Activated CD8-positive, alpha-beta memory T cell treated with anti-CD3 and anti-CD28 coated beads, Interleukin-2, amount 50 U/mL, for 24 hours (primary cell): ENCODE measurements around the gene JDP2.
"Not testable (repeated sequence)": the region's sequence is repeated elsewhere in the genome, so short reads cannot be mapped to it uniquely, and the experiment has no call there.

Experiments used
- DNase-seq: peaks from one replicate; pipeline ENCODE4 v3.0.0-alpha.2; 2020; ENCODE audit errors: extremely low read depth

JDP2 gene

DNA sequence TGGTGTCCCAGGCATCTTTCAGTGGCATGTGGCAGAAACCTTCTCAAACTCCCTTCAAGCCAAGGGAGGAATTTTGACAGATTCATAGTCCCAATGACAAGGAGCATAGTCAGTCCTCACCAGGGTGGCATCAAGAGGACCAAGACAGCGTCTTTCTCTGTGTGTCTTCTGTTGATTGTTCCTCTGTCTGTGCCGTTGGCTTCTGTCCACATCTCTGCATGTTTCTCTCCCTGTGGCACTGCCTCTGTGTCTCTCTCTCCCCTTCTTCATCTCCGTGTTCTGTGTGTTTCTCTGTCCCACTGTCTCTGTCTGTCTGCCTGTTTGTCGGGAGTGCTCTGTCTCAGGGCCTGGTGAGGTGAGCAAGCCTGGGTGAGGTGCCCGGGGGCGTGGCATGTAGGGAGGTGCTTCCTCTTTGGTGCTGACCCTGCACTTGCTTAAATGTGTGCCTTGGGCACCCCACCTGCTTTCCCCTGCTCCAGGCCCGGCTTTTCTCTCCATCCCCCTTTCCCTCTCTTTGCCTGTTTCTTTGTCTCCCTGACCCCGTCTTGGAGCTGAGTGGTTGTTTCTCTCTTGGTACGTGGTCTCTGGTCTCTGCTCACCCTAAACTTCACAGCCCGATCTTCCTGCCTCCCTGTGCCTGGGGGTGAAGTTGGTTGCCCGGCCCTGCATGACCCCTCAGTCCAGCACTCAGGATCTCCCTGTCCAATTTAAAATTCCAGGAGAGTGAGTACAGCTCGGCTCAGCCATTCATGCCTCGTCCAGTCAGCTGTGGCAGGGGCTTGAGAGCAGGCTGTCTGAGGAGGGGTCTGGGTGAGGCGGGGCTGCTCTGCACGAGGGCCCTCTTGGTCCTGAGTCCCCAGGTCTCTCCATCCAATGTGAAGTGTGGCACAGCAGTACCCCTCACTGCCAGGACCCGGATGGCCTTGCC lies 28.5 kb downstream of the JDP2 start:
- DNase-seq = no peak

DNA sequence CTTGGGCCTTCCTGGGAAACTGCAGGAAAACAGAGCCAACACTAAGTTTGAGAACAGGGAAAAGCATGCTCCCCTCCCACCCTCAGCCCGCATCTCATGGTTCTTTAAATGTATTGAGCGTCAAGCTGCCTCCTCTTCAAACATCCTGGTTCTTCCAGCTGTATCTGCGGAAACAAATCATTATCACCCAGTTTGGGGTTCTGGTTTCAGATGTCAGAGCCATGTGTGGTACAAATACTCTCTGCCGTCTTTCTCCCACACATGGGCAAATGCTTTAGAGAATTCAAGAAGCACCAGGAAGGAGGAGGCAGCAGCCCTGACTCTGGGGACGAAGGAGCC lies 29.1 kb downstream of the JDP2 start:
- no peak for DNase-seq

DNA sequence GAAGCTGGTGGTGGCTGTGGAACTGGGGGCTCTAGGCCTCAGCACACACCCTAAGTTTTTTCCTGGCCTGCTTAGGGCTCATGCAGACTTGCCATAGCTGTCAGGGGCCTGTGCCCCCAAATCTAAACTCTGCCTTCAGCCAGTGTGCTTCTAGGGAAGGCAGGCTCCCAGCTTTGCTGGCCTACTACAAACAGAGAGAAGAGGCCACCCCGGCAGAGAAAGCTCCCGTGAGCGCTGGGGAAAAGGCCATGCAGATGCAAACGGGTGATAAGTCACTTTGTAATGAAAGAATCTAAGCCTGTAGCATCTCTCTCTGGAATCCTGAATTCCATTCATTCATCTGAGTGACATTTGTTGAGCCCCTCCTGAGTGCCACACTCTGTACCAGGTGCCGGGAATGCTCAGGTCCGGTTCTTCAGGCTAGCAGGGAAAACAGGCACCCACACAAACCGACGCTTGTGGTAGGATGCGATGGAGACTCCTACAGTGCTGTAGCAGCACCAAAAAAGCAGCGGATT lies 29.9 kb downstream of the JDP2 start:
- no peak for DNase-seq

DNA sequence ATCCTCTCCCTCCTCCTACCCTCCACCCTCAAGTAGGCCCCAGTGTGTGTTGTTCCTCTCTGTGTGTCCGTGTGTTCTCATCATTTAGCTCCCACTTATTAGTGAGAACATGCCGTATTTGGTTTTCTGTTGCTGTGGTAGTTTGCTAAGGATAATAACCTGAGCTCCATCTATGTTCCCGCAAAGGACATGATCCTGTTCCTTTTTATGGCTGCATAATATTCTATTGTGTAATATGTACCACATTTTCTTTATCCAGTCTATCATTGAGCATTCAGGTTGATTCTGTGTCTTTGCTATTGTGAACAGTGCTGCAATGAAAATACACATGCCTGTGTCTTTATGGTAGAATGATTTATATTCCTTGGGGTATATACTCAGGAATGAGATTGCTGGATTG lies 30.5 kb downstream of the JDP2 start:
- no peak for DNase-seq

DNA sequence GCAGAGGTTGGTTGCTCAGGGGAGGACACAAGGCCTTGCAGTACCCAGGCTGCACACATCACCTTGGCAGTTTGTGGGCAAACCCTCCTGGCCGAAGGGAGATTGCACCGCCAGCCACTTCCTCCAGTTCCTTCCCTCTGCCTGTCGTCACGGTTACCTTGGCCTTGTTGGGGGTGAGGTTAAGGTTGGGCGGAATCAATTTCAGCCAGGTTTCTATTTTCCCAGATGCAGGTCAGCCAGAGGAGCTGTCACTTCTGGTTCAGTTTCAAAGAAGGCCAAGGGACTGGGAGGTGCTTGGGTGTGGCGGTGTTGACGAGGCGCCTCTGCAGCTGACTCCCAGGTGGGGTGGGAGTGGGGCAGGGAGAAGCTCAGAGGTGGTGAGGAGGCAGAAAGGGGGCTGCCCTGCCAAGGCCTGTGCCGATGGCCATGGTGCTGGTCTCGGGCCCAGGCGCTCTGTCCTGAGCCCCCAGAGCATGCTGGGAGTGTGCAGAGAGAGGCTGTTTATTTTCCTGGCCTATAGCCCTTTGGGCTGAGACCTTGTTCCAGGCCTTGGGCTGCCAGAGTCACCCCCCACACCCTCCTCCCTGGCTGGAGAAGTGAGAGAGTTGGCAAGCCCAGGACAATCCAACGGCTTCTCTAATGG lies 31.4 kb downstream of the JDP2 start:
- DNase-seq = no peak

DNA sequence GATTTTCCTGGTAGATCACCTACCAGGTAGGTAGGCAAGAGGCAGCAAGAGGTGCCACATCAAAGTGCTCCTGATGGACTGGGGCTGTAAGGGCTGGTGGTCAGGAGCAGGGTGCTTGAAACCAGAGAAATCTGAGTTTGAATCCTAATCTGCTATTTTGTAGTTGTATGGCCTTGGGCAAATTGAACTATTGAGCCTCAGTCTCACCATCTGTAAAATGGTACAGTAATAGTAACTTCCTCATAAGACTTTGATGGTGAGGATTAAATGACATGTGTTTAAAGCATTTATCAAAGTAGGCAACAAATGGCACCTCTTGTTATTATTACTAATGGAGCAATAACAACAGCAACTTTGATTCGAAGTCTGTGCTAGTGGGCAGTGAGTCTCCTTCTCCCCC lies 32.0 kb downstream of the JDP2 start:
- DNase-seq = no peak

DNA sequence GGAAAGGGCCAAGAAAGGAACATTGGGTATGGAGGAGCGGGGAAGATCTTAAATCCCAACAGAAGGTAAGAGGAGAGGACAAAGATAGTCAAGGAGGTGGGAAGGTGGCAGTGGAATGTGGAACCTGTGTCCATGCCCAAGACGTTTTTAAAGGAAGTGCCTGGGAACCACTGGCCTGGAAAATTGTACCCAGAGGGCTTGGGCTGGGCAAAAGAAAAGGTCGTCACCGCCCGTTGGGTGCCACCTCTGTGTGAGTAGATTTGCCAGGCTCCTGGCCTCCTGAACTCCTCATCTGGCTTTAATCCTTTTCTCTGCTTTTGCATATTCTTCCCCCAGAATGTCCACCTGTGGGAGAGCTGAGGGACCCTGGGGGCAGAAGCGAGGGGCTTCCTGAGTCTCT lies 32.6 kb downstream of the JDP2 start:
- no peak for DNase-seq

DNA sequence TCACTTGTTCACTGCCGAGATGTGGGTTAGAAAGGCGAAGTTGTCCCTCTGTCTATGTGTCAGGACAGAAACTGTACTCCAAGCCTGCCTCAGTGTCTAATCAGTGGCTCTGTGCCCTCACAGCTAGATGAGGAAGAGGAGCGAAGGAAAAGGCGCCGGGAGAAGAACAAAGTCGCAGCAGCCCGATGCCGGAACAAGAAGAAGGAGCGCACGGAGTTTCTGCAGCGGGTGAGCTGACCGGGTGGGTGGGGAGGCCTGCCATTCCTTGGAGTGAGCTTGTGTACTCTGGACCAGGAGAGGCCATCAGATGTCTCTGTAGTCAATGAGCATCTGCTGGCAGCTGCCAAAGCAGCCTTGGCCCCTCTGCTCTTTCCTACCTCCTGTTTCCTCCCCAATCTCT lies 33.5 kb downstream of the JDP2 start:
- no peak for DNase-seq

DNA sequence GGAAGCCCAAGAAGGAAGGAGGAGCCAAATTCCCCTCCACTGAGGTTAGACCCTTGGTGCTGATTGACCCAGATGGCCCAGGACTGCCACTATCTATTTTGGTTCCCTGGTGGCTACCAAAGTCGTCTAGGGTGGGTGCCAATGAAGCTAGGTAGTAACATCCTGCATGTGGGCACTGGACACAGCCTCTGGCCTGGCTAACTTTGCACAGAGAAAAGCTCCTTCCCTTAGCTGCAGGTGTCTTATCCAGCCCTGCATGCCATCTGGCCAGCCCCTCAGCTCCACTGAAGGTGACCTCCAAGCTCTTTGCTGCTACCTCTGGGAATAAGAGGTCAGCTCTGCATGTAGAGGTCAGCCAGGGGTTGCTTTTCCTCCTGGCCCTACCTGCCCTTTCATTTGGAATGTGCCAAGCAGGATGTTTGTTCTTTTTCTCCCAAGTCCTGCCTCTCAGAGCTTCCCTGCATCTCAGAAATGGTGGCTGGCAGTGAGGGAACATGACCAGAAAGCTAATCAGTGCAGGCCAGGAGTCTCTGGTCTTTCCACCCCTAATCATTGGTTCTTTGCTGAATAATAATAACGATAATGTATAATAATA lies 34.0 kb downstream of the JDP2 start:
- no peak for DNase-seq

DNA sequence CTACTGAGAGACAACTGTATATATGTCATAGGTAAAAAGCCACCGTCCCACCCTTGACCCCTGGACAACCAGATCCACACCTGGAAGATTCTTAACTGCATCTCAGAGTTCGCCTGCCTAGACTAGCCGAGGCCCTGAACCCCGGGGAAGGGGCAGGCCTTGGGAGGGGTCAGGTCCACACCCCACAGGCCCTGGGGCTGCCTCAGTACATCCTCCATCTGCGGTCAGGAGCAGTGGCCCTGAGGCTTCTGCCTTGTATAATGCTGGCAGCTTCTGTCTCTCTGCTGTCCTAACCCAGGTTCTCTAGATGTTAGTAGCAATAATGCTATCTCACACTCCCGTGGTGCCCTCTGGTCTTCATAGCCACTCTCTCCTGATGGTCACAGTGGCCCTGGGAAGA lies 36.8 kb downstream of the JDP2 start:
- DNase-seq = no peak

DNA sequence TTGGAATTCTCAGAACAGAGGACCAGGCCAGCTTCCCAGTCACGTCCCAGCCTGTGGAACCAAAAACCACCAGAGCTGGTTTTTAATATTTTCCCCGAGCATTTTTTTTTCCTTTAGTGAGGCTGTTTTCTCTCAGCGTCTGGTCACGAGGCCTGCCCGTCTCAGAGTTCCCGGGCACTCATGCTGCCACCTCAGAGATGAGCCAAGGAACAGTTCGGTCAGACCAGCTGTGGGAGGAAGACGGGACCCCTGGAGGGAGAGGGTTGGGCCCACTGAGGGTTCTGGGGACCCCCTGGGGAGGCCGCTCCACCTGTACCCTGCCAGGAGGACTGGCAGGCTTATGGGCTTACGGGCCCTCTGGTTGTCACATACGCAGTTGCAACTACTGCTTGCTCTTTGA lies 39.9 kb downstream of the JDP2 start:
- no peak for DNase-seq

DNA sequence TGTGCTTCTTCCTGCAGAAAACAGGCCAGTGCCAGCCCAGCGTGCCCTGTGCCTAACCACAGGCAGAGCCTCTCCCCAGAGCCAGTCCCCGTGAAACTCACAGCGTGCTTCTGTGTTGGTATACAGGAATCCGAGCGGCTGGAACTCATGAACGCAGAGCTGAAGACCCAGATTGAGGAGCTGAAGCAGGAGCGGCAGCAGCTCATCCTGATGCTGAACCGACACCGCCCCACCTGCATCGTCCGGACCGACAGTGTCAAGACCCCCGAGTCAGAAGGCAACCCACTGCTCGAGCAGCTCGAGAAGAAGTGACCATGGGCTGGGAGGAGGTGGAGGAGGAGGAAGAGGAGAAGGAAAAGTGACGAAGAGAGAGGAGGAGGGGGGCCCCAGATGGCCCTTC lies 41.3 kb downstream of the JDP2 start:
- no peak for DNase-seq

DNA sequence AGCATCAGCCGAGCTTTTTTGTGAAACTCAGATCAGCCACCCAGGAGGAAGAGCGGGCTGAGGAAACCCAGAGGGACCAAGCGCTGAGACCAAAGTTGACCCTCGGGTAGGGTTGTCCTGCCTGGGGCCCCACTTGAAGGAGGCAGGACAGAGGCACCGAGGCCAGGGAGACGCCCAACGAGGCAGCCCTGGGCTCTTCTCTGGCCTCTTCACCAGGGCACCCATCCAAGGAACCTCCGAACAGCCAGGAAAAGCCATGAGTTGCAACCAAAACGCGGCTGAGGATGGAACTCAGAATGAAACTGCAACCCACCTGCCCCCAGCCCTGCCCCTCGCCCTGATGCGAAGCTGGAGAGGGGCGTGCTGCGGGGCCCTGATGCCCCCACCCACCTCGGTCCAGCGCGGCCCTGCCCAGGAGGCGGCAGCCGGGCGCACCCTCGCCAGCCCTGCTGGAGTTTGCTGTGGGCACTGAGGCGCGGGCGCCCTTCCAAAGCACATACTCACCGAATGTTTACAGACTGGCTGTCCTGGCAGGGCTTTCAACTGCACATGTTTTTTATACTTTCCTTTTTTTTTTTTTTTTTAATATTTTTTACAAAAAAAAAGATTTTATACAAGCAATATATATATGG lies 41.9 kb downstream of the JDP2 start:
- no peak for DNase-seq

DNA sequence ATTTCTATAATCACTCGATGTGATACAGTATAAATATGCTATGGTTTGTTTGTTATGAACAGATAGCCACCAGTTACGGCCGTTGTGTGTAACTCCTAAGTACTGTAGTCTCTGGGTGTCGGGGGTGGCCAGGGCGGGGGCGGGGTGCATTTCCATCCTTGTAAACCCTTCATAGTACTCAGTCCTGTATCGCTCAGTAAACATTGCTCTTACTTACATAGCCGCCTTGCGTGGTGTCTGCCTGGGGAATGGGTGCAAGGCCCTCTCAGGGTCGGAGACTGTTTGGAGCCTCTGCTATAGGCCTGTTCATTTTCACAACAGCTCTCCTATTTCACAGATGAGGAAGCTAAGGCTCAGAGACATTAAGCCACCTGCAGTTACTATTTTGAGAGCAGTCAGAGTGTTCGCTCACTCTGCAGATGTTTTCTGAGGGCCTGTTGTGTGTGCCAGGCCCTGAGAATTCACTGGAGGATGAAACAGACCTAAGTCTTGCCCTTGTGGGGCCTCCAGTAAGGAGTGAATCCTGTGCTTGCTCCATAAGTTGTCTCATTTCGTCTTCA lies 42.5 kb downstream of the JDP2 start:
- no peak for DNase-seq

DNA sequence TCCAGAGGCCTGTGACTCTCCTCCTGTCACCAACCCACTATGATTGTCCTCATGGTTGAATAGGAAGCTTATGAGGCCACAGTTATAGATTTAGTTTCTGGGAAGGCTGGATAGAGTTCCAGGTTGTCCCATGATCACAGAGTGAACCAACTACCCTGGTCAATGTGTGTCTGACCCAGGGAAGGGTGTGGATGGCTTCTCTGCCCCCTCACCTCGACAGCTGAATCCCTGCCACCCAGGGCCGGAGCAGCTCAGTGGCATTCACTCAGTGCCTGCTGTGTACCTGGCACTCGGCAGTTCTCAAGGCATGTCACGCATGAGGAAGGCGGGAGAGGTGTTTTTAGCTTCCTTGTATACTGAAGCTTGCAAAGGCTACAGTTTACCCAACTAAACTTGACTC lies 43.2 kb downstream of the JDP2 start:
- DNase-seq = no peak

DNA sequence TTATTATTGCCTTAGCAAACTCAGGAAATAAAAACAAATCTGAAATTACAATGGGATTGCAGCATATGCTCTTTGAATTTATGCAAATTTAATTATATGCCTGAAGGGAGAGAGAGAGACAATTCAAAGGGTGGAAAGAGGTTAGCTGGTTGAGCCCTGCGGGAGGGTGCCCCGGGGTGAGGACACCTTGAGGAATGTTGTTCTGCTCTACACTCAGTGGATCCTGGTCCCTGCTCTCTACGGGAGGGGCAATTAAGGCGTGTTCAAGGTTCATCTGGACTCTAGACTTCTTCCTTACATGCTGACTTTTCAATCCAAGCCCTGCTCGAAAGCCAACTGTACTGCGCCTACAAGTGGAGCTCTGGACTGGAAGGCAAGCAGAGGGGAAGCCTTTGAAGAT lies 46.3 kb downstream of the JDP2 start:
- DNase-seq = not testable (repeated sequence)

DNA sequence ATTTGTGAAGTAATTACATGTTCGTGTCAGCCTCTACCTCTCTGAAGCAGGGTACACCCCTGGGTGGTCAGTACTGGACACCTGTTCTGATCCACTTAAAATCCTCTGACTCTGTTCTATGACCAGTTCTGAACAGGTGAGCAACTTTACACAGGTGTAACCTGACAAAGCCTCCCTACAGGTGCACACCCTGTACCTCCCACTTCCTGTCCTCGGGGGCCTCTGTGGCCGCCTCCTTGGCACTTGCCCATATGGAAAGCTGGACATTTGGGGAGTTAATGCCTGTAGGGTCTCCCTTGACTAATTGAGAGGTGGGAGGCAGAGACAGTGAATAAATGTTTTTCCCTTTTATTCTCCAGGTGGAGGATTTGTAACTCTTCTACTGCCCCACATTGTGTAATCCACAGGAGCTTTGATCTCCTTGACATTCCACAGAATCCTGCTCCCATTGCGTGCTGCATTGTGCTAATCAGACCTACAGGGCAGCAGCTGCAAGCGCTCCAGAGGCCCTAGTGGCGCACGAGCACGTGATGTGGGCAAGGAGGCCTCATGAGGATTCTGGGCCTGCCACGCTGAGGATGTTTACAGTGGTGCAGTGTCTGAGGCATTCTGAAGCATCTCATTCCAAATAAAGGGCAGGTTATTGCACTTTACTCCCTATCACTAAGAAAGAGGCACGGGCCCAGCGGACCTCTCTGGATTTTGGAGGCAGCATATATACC lies 48.6 kb downstream of the JDP2 start:
- no peak for DNase-seq

DNA sequence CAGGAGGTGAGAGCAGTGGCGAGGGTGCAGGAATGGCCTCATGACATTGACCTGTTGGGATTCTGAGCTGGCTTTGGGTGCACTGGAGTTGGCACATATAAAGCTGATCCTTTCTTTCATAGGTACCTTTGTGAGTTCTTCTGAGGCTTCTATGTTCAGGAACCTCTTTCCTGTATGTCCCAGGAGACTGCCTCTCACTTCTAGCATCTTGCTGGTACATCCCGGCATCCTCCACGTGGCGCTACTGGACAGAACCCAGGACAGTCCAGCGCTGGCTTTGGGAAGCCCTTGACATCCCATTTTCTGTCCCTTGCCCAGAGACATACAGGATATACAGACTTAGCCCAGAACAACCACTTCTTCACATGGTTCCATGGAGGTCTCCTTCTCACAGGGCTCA lies 50.1 kb downstream of the JDP2 start:
- no peak for DNase-seq

DNA sequence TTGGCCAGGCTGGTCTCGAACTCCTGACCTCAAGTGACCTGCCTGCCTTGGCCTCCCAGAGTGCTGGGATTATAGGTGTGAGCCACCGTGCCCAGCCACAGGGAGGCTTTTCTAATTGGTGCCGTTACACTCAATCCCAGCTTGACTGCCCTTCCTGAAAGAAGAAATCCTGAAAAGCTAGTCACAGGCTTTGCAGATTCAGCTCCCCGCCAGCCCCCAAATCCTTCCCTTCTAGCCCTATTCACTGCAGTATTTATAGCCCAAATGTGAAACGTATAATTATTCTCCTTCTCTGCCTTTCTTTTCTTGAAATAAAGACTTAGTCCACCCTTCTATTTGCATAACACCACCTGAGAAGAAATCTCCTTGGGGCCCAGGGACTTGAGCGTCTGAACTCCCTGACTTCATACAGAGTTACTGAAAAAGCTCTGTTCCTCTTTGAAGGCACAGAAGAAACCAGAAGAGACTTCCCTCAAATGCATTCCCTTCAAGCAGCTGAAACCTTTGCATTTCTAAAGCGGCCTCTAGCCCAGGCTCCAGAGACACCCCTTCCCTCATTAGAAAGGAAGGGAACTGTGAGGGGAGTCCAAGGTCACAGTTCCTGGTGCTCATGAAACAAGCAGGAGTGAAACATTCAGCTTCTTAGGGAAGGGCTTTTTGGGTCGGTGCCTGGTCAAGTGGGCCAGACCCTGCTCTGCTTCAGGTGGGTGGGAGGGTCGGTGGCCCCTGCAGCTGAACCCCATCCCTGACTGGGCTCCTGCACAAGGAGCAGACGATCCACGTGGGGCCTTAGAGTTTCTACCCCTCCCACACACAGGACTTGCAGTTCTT lies 52.2 kb downstream of the JDP2 start:
- DNase-seq = no peak

DNA sequence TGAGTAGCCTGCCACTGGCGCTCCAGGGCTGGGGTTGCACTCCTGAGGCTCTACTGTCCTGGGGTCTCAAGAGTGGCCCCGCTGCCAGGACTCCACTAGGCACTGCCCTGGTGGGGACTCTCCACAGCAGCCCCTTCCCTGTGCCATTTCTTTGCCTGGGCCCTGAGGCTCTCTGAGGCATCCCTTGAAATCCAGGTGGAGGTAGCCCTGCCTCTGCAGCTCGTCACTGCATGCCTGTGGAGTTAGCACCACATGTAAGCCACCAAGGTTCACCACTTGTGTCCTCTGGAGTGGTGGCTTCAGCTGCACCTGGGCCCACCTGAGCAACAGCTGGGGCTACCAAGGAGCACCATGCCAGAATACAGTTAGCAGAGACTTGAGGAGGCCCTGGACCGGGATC lies 54.5 kb downstream of the JDP2 start:
- no peak for DNase-seq
